Ishikawa (cell line): ENCODE measurements around the gene RFT1.

Experiments
- CEBPB ChIP-seq: IDR thresholded peaks from 2 replicates; pipeline ENCODE4 v1.6.1; 2012
- CREB1 ChIP-seq: IDR thresholded peaks from 2 replicates; pipeline ENCODE4 v1.6.1; 2012; ENCODE audit warnings: low read depth
- EGR1 ChIP-seq: IDR thresholded peaks from 2 replicates; pipeline ENCODE4 v1.6.1; 2012
- EP300 ChIP-seq: IDR thresholded peaks from 2 replicates; pipeline ENCODE4 v1.6.1; 2012; ENCODE audit warnings: borderline replicate concordance
- FOXM1 ChIP-seq: IDR thresholded peaks from 2 replicates; pipeline ENCODE4 v1.6.1; 2012; ENCODE audit warnings: low read depth, borderline replicate concordance
- NFIC ChIP-seq: IDR thresholded peaks from 2 replicates; pipeline ENCODE4 v1.6.1; 2012
- RAD21 ChIP-seq: IDR thresholded peaks from 2 replicates; pipeline ENCODE4 v1.6.1; 2012; ENCODE audit warnings: low read depth
- TAF1 ChIP-seq: IDR thresholded peaks from 2 replicates; pipeline ENCODE4 v1.6.1; 2012; ENCODE audit warnings: low read depth, mild to moderate bottlenecking
- TCF12 ChIP-seq: IDR thresholded peaks from 2 replicates; pipeline ENCODE4 v1.6.1; 2012; ENCODE audit warnings: low read depth
- TEAD4 ChIP-seq: IDR thresholded peaks from 2 replicates; pipeline ENCODE4 v1.6.1; 2012
- YY1 ChIP-seq: IDR thresholded peaks from 2 replicates; pipeline ENCODE4 v1.6.1; 2012; ENCODE audit warnings: low read depth
- ZBTB7A ChIP-seq: IDR thresholded peaks from 2 replicates; pipeline ENCODE4 v1.6.1; 2012; ENCODE audit warnings: low read depth
- TF ChIP-seq, protein P1 (sequence below): IDR thresholded peaks from 2 replicates; pipeline ENCODE4 v1.6.1; 2012
- TF ChIP-seq, protein P2 (sequence below): IDR thresholded peaks from 2 replicates; pipeline ENCODE4 v1.6.1; 2012
- TF ChIP-seq, protein P3 (sequence below): IDR thresholded peaks from 2 replicates; pipeline ENCODE4 v1.6.1; 2012; ENCODE audit warnings: low read depth, mild to moderate bottlenecking

The RFT1 gene

DNA sequence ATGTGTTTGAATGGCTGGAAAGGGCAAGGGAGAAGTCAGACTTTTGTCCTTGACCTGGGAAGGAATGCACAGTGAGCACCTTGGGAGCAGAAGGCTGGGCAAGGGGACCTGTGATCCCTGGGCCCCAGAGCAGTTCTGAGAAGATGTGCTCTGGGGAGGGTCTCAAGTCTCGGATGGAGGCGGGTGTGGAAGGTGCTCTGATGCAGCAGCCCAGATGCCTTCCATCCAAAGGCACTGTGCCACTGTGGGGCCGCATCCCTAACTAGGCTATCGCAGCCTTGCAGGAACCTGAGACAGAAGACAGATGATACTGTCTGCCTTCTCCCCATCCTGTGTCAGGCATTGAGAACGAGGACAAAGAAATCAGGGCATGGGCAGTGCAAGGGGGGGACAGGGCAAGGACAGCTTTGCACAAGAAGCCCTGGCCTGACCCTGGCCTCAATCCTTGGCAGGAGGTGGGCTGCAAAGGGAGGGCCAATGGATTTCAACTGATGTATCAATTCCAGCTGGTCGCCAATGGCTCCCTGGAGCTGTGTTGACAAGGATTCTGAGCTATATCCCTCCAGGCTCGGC lies 16.2 kb upstream of the RFT1 start:
- TF ChIP-seq CREB1, result no peak

DNA sequence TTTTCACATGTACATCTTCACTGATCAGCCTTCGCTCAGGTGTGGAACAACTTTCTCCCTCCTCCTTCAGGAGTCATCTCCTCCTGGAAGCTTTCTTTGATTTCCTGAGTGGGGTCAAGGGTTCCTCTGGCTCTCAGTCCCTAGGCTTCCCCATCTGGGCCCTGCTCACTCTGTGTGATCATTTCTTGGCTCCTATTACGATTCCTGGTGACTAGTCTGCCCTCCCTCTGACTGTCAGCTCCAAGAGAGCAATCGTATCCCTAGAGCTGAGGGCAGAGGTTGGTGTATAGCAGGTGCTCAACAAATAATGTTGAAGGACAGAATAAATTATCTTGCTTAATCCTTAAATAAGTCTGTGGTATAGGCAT lies 15.5 kb upstream of the RFT1 start:
- TF ChIP-seq TAF1, result no peak
- TF ChIP-seq YY1, result no peak
- TF ChIP-seq, protein P1, sequence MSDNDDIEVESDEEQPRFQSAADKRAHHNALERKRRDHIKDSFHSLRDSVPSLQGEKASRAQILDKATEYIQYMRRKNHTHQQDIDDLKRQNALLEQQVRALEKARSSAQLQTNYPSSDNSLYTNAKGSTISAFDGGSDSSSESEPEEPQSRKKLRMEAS, result no peak
- TF ChIP-seq EGR1, result no peak
- no peak for TF ChIP-seq CEBPB
- TF ChIP-seq NFIC, result no peak
- TF ChIP-seq TCF12, result no peak
- TF ChIP-seq, protein P2, sequence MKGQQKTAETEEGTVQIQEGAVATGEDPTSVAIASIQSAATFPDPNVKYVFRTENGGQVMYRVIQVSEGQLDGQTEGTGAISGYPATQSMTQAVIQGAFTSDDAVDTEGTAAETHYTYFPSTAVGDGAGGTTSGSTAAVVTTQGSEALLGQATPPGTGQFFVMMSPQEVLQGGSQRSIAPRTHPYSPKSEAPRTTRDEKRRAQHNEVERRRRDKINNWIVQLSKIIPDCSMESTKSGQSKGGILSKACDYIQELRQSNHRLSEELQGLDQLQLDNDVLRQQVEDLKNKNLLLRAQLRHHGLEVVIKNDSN, result no peak
- TF ChIP-seq FOXM1, result no peak
- TF ChIP-seq EP300, result no peak
- TF ChIP-seq TEAD4, result no peak
- TF ChIP-seq, protein P3, sequence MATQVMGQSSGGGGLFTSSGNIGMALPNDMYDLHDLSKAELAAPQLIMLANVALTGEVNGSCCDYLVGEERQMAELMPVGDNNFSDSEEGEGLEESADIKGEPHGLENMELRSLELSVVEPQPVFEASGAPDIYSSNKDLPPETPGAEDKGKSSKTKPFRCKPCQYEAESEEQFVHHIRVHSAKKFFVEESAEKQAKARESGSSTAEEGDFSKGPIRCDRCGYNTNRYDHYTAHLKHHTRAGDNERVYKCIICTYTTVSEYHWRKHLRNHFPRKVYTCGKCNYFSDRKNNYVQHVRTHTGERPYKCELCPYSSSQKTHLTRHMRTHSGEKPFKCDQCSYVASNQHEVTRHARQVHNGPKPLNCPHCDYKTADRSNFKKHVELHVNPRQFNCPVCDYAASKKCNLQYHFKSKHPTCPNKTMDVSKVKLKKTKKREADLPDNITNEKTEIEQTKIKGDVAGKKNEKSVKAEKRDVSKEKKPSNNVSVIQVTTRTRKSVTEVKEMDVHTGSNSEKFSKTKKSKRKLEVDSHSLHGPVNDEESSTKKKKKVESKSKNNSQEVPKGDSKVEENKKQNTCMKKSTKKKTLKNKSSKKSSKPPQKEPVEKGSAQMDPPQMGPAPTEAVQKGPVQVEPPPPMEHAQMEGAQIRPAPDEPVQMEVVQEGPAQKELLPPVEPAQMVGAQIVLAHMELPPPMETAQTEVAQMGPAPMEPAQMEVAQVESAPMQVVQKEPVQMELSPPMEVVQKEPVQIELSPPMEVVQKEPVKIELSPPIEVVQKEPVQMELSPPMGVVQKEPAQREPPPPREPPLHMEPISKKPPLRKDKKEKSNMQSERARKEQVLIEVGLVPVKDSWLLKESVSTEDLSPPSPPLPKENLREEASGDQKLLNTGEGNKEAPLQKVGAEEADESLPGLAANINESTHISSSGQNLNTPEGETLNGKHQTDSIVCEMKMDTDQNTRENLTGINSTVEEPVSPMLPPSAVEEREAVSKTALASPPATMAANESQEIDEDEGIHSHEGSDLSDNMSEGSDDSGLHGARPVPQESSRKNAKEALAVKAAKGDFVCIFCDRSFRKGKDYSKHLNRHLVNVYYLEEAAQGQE, result no peak
- TF ChIP-seq RAD21, result no peak
- no peak for TF ChIP-seq CREB1

DNA sequence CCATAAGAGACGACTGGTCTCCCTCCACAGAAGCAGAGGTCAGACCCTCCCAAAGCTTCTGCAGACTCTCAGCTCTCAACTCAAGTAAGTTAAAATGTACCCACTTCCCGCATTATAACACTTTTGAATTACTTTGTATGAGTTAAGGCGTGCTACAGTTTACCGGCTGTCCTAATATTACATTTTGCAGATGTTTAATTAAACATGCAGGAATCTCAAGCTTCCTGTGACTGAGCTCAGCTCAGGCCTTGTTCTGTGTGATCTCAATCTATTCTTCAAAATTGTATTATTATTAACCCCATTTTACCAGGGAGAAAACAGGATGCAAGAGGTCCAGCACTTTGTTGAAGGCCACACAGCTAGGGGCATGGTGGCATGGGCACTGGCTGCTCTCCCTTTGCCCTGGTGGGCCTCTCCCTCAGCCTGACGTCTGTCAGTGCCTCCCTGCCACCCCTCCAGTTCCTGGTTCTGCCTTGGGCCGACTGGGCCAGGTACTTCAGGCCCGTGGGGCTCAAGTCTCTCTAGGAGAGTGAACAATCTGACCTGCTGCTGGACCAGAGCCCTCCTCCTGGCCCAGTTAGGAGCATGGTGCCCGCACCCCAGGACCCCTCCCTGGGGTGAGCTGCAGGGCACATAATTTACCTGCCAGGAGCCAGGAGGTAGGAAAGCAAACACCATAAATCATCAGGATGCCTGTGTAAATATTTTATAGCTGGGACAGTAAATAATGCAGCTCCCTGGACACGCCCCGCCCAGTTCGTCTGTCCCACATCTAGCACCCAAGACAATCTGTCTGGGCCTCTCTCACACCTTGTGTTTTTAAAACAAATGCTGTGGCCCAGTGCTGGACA lies 14.9 kb upstream of the RFT1 start:
- TF ChIP-seq, protein P1, result no peak
- TF ChIP-seq, protein P2, result no peak
- TF ChIP-seq TAF1 (no peak), TCF12 (peak; percentile 32; the same call in 1 of the 2 replicates), YY1 (no peak), FOXM1 (no peak), EGR1 (no peak), RAD21 (no peak), EP300 (peak; percentile 37; the same call in 1 of the 2 replicates), ZBTB7A (no peak), TEAD4 (no peak), CEBPB (no peak), NFIC (peak; percentile 48)
- TF ChIP-seq, protein P3, result no peak

DNA sequence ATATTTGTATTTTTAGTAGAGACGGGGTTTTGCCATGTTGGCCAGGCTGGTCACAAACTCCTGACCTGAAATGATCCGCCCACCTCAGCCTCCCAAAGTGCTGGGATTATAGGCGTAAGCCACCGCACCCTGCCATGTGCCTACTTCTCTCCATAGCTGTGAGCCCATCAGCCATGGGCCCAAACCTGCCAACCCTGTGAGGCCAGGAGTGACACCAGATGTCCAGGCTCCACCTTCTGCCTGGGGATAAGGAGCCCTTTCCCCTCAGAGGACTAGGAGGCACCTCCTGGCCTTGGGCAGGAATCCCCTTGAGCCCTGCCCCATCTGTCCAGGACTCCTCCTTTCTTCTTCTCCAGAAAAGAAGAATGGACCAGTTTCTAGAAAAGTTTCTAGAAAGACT lies 14.2 kb upstream of the RFT1 start:
- no peak for TF ChIP-seq ZBTB7A
- no peak for TF ChIP-seq CREB1
- TF ChIP-seq, protein P3, result no peak
- TF ChIP-seq, protein P1, result no peak
- no peak for TF ChIP-seq EGR1
- TF ChIP-seq TEAD4, result no peak
